ENCODE data around the gene PRICKLE1.

The PRICKLE1 gene

GRCh38 chr12:42445891-42446290, 143.7 kb downstream of the PRICKLE1 start:
- no peak for DNase-seq (ENCODE audit: low read depth)
- TF ChIP-seq CTCF (IDR thresholded peaks at IDR 0.05; ENCODE audit: low read depth, low read length) (no peak), POLR2A (IDR thresholded peaks at IDR 0.05; ENCODE audit: extremely low read depth, insufficient read length) (no peak), MAX (IDR thresholded peaks at IDR 0.05; ENCODE audit: low read depth, low read length) (no peak), MYC (IDR thresholded peaks at IDR 0.05; ENCODE audit: low read depth, low read length) (no peak)
- H3K4me3 ChIP-seq (ENCODE audit: low read depth, low read length) = no peak overlapping the region

- no peak overlapping the region for H3K4me3 ChIP-seq (ENCODE audit: low read depth, low read length)
- no peak for DNase-seq (ENCODE audit: low read depth)
- no peak for TF ChIP-seq MYC (IDR thresholded peaks at IDR 0.05; ENCODE audit: low read depth, low read length)
- no peak for TF ChIP-seq POLR2A (IDR thresholded peaks at IDR 0.05; ENCODE audit: extremely low read depth, insufficient read length)
- TF ChIP-seq MAX (IDR thresholded peaks at IDR 0.05; ENCODE audit: low read depth, low read length) = no peak
- TF ChIP-seq CTCF (IDR thresholded peaks at IDR 0.05; ENCODE audit: low read depth, low read length) = no peak
These were observed 145.2 kb downstream of the PRICKLE1 start for GRCh38 chr12:42444192-42444943.

GRCh38 chr12:42442888-42443287, 146.7 kb downstream of the PRICKLE1 start:
- no peak for DNase-seq (ENCODE audit: low read depth)
- TF ChIP-seq MYC (IDR thresholded peaks at IDR 0.05; ENCODE audit: low read depth, low read length) = no peak
- no peak for TF ChIP-seq MAX (IDR thresholded peaks at IDR 0.05; ENCODE audit: low read depth, low read length)
- no peak overlapping the region for H3K4me3 ChIP-seq (ENCODE audit: low read depth, low read length)

GRCh38 chr12:42442311-42442759, 147.2 kb downstream of the PRICKLE1 start:
- TF ChIP-seq POLR2A (IDR thresholded peaks at IDR 0.05; ENCODE audit: extremely low read depth, insufficient read length) = no peak
- no peak for TF ChIP-seq MYC (IDR thresholded peaks at IDR 0.05; ENCODE audit: low read depth, low read length)
- no peak for TF ChIP-seq CTCF (IDR thresholded peaks at IDR 0.05; ENCODE audit: low read depth, low read length)
- no peak for TF ChIP-seq MAX (IDR thresholded peaks at IDR 0.05; ENCODE audit: low read depth, low read length)
- DNase-seq (ENCODE audit: low read depth) = no peak
- no peak overlapping the region for H3K4me3 ChIP-seq (ENCODE audit: low read depth, low read length)

- no peak for TF ChIP-seq POLR2A (IDR thresholded peaks at IDR 0.05; ENCODE audit: extremely low read depth, insufficient read length)
- no peak for TF ChIP-seq MYC (IDR thresholded peaks at IDR 0.05; ENCODE audit: low read depth, low read length)
- TF ChIP-seq CTCF (IDR thresholded peaks at IDR 0.05; ENCODE audit: low read depth, low read length) = no peak
- no peak for TF ChIP-seq MAX (IDR thresholded peaks at IDR 0.05; ENCODE audit: low read depth, low read length)
- DNase-seq (ENCODE audit: low read depth) = no peak
- no peak overlapping the region for H3K4me3 ChIP-seq (ENCODE audit: low read depth, low read length)
These were observed 148.9 kb downstream of the PRICKLE1 start for GRCh38 chr12:42440608-42441007.

- DNase-seq (ENCODE audit: low read depth) = no peak
- no peak overlapping the region for H3K4me3 ChIP-seq (ENCODE audit: low read depth, low read length)
- TF ChIP-seq POLR2A (IDR thresholded peaks at IDR 0.05; ENCODE audit: extremely low read depth, insufficient read length) = no peak
- TF ChIP-seq MAX (IDR thresholded peaks at IDR 0.05; ENCODE audit: low read depth, low read length) = no peak
- TF ChIP-seq CTCF (IDR thresholded peaks at IDR 0.05; ENCODE audit: low read depth, low read length) = no peak
- no peak for TF ChIP-seq MYC (IDR thresholded peaks at IDR 0.05; ENCODE audit: low read depth, low read length)
These were observed 156.9 kb downstream of the PRICKLE1 start for GRCh38 chr12:42432517-42433140.

All from NB4 (cell line).